ENCODE measurements around the gene COL6A5. TPM values are rescaled to one million over a fixed set of nuclear protein-coding genes. Genes with fewer than 3 reads are reported as not detected.
"Not testable (repeated sequence)": the region's sequence is repeated elsewhere in the genome, so short reads cannot be mapped to it uniquely, and the experiment has no call there.

COL6A5 gene
- polyA plus RNA-seq, 4 donors, result 0.08 to 0.97 (median 0.16) TPM

DNA sequence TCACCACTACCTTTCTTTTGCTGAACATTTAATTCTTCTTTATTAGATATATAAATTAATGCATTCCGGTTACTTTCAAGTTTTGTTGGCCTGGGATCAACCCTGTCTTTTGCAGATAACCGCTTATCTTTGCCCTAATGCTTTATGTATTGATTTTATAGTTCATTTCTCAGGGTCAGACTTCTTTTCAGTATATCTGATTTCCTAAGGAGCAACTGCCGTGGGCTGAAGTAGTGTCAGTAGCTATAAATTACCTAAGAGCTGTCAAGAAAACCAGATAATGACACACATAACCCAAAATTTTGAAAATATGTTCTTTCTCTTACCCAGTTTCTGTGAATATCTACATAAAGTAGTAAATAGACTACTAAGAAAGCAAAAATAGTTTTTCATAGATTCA, 38.0 kb downstream of the COL6A5 start:
- no peak for DNase-seq (ENCODE audit: low read depth in 4 of 4, low spot score in 3 of 4)

GRCh38 chr3:130384476-130385025, 39.1 kb downstream of the COL6A5 start:
- DNase-seq (ENCODE audit: low read depth in 4 of 4, low spot score in 3 of 4), result peak in 1 of 4 donors; percentile 1

GRCh38 chr3:130386604-130387263, 41.3 kb downstream of the COL6A5 start:
- DNase-seq (ENCODE audit: low read depth in 4 of 4, low spot score in 3 of 4), result no peak

GRCh38 chr3:130389743-130390478, 44.4 kb downstream of the COL6A5 start:
- DNase-seq (ENCODE audit: low read depth in 4 of 4, low spot score in 3 of 4), result no peak

DNA sequence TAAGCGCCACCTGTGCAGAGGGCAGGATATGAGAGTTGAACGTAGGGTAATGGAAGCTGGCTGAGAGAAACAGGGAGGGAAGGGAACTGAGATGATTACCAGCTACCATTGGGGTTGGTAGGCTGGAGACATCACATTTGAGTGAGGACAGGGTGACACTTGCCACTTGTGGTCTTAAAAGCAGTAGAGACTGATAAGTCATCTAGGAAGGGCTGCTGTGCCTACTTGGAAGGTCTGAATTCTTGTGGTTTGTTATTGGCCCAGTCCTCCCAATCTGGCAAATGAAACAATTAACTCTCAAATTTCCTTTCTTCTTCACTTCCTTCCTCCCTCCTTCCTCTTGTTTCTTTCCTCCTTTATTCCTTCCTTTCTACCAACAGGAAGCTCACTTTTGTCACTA, 46.8 kb downstream of the COL6A5 start:
- no peak for DNase-seq (ENCODE audit: low read depth in 4 of 4, low spot score in 3 of 4)

- no peak for DNase-seq (ENCODE audit: low read depth in 4 of 4, low spot score in 3 of 4)
Observed at GRCh38 chr3:130393594-130393993, 48.1 kb downstream of the COL6A5 start.

DNA sequence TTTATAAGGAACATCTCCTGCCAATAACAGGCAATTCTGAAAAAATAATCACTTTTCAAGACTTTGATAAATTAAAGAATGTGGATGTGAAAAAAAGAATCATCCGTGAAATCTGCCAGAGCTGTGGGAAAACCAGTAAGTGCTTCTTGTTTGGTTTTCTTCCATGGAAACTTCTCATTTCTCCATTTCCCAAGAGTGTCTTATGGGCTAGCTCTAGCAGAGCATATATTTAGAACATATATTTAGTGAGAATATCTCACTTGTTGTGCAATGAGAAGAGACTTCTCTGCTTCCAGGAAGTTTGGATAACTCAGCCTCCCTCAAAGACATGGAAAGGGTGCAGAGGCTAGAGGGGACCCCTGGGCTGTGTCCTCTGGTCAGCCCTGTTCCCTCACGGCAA, 49.9 kb downstream of the COL6A5 start:
- no peak for DNase-seq (ENCODE audit: low read depth in 4 of 4, low spot score in 3 of 4)

GRCh38 chr3:130395916-130396315, 50.4 kb downstream of the COL6A5 start:
- no peak for DNase-seq (ENCODE audit: low read depth in 4 of 4, low spot score in 3 of 4)

DNA sequence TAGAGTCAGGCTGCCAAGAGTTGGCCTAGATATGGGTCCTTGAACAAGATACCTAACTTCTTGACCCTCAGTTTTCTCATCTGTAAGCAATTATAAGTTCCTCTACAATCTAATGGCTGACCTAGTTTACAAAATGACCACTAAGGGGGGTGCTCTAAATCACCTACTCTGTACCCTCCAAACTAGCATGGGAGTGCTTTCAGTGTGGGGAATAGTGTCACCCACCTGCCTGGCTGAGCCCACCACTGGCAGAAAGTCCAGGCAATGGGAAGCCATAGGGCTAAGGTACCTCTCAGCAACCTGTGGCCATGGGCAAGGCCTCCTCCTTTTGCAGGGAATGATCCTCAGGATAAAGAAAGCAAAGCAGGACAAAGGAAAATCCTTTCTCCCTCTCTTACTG, 58.9 kb downstream of the COL6A5 start:
- DNase-seq (ENCODE audit: low read depth in 4 of 4, low spot score in 3 of 4), result no peak

- DNase-seq (ENCODE audit: low read depth in 4 of 4, low spot score in 3 of 4), result no peak
Observed at GRCh38 chr3:130405956-130406355, 60.5 kb downstream of the COL6A5 start.

GRCh38 chr3:130408253-130408652, 62.8 kb downstream of the COL6A5 start:
- DNase-seq (ENCODE audit: low read depth in 4 of 4, low spot score in 3 of 4), result not testable (repeated sequence)

DNA sequence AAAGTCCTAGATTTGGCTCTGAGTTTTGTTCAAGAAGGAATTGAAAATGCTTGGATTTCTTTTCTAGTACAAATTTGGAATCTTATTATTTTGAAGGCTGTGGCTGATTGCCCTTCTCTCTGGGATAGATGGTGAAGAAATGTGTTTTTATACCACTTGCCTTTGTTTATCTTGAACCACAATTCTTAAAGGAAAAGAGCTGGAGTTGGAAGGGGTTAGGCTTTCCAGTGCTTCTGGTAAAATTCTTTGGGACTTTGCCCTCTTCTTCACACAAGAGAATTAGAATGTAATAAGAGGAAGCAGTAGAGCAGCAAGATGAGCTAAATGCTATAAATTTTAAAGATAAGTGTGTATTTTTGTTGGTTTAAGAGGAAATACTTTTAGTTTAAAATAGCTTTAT, 65.8 kb downstream of the COL6A5 start:
- DNase-seq (ENCODE audit: low read depth in 4 of 4, low spot score in 3 of 4), result no peak

DNA sequence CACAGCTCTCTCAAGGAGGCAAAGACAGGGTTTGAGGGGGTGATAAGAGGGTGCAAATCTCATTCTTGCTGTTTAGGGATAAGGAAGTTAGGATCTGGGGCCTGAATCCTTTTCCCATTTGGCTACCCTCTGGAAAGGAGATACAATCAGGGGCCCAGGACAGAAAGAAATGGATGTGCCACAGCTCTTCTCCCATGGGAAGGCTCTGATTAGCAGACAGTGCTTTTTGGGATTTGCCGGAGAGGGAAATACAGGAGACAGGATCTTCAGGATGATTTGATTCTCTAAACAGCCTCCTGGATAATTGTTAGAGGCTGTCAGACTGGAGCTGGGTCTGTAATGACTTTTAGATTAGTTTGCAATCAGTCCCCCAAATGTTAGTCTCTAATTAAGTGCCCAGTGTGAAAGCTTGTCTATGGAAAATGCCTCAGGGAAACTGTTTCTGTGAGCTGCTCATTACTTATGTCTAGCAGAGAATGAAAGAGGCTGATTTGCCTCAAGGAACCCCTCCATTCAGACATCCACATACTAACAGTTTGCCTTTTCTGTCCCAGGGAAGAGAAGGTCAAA, 67.6 kb downstream of the COL6A5 start:
- DNase-seq (ENCODE audit: low read depth in 4 of 4, low spot score in 3 of 4), result no peak

- no peak for DNase-seq (ENCODE audit: low read depth in 4 of 4, low spot score in 3 of 4)
Observed at GRCh38 chr3:130414457-130414856, 69.0 kb downstream of the COL6A5 start.

DNA sequence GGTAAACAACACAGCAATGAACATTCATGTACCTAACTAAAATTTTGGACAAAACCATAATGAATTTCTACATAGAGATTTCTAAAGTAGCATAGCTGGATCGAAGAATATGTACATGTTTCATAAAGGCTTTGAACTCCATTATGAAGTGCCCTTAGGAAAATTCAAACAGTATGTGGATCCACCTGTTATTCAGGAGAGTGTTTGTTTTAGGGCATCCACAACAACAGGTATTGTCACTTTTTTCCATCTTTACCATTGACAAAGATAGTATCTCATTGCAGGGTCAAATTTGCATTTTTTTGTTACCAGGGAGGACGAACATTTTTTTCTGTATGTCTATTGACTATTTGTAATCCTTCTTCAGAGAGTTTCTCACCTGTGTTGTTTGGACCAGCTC, 75.0 kb downstream of the COL6A5 start:
- DNase-seq (ENCODE audit: low read depth in 4 of 4, low spot score in 3 of 4), result no peak

GRCh38 chr3:130423064-130423463, 77.6 kb downstream of the COL6A5 start:
- no peak for DNase-seq (ENCODE audit: low read depth in 4 of 4, low spot score in 3 of 4)

DNA sequence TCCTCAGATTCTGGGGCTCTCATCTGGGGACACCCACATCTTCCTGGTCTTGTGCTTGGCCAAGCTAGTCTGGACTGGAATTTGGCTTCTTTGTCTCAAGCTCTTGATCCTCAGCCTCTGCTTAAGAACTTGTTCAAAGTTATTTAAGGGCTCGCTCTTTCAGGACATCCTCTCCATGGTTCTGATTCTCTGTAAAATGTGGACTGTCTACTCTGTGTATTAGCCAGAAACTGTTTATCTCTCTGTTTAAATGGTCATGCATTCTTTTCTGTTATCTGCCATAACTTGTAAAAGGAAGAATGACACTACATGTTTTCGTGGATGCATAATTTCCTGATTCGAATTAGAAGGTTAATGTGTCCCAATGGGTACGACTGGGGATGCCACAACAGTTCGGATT, 79.4 kb downstream of the COL6A5 start:
- no peak for DNase-seq (ENCODE audit: low read depth in 4 of 4, low spot score in 3 of 4)

DNA sequence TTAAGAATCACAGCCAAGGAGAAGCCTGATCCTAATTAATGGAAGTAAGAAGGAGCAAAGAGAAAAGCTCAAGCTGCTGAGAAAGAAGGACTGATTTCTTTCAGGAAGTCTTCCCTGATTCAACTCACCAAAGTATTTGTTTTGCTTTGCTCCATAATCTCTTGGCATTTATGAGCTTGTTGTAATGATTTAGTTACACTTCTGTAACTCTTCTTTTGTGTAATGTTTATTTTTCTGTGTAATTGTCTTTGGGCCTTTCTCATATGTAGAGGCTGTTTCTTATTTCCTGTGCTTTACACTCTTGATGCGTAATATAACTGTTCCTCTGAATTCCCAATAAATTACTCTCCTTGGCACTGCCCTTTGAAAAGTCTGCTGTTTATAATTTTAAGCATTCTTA, 80.0 kb downstream of the COL6A5 start:
- DNase-seq (ENCODE audit: low read depth in 4 of 4, low spot score in 3 of 4), result peak in 2 of 4 donors; percentile 10 to 11

GRCh38 chr3:130426206-130426605, 80.7 kb downstream of the COL6A5 start:
- peak in 1 of 4 donors; percentile 14 for DNase-seq (ENCODE audit: low read depth in 4 of 4, low spot score in 3 of 4)

DNA sequence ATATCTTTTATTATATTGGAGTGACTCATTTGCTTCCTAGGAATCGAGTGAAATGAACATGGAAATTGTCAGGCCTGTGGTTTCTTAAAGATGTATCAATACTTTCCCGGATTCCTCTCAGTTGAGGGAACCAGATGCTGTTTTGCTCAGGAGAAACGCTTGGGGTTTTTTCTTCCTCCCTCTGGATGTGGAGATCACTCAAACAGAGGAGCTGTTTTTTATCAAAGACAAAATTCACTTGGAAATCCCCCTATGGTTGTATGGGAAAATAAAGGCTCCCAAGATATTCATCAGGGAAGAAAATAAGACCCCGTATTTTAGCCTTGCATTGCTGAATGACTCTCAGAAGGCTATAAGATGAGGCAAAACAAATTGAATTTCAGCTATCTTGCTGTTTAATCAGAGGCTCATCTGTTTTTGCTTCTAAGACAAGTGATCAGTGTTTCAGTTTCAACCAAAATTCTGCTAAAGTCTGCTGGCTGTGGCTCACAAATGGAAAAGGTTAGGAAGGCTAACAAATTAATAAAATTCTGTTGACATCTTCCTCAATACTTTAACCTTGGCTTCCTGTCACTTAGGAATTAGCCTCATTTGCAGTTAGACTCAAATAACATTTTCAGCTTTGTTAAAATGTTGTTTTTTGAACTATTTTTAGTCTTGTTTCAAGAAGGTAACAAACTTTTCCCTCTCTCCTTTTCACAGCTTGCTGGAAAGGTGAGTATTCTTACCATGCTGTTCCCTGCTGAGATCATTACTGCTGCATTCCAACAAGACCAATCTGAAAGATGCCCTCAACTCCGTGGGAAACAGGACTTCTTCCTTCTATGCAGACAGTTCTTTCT, 83.6 kb downstream of the COL6A5 start:
- no peak for DNase-seq (ENCODE audit: low read depth in 4 of 4, low spot score in 3 of 4)

GRCh38 chr3:130429713-130430023, 84.2 kb downstream of the COL6A5 start:
- no peak for DNase-seq (ENCODE audit: low read depth in 4 of 4, low spot score in 3 of 4)

All from left renal pelvis (tissue), 4 donors.